ENCODE data around the gene ZC3HAV1.
"Not testable (repeated sequence)": the region's sequence is repeated elsewhere in the genome, so short reads cannot be mapped to it uniquely, and the experiment has no call there.

The ZC3HAV1 gene

GRCh38 chr7:139112741-139113250 is 3.3 kb upstream of the ZC3HAV1 start:
- in situ Hi-C loops (cut with MboI; ENCODE audit: low sequenced_read_pairs) = no loop called here

- in situ Hi-C loops (cut with MboI; ENCODE audit: low sequenced_read_pairs) = no loop called here
Measured at GRCh38 chr7:139112316-139112715, 2.8 kb upstream of the ZC3HAV1 start.

GRCh38 chr7:139111811-139112301 is 2.3 kb upstream of the ZC3HAV1 start:
- in situ Hi-C loops (cut with MboI; ENCODE audit: low sequenced_read_pairs) = no loop called here

- in situ Hi-C loops (cut with MboI; ENCODE audit: low sequenced_read_pairs) = no loop called here
Measured at GRCh38 chr7:139111147-139111546, 1.6 kb upstream of the ZC3HAV1 start.

- in situ Hi-C loops (cut with MboI; ENCODE audit: low sequenced_read_pairs) = no loop called here
Measured at GRCh38 chr7:139109983-139110411, 477 bp upstream of the ZC3HAV1 start.

GRCh38 chr7:139108266-139109187 is 993 bp downstream of the ZC3HAV1 start:
- in situ Hi-C loops (cut with MboI; ENCODE audit: low sequenced_read_pairs) = no loop called here

GRCh38 chr7:139106959-139107358 is 2.6 kb downstream of the ZC3HAV1 start:
- in situ Hi-C loops (cut with MboI; ENCODE audit: low sequenced_read_pairs) = no loop called here

- in situ Hi-C loops (cut with MboI; ENCODE audit: low sequenced_read_pairs) = not testable (repeated sequence)
Measured at GRCh38 chr7:139106227-139106626, 3.3 kb downstream of the ZC3HAV1 start.

GRCh38 chr7:139105484-139105883 is 4.0 kb downstream of the ZC3HAV1 start:
- in situ Hi-C loops (cut with MboI; ENCODE audit: low sequenced_read_pairs) = no loop called here

- in situ Hi-C loops (cut with MboI; ENCODE audit: low sequenced_read_pairs) = no loop called here
Measured at GRCh38 chr7:139104091-139104450, 5.4 kb downstream of the ZC3HAV1 start.

GRCh38 chr7:139103057-139103815 is 6.3 kb downstream of the ZC3HAV1 start:
- in situ Hi-C loops (cut with MboI; ENCODE audit: low sequenced_read_pairs) = no loop called here

GRCh38 chr7:139101637-139102158 is 7.8 kb downstream of the ZC3HAV1 start:
- in situ Hi-C loops (cut with MboI; ENCODE audit: low sequenced_read_pairs) = not testable (repeated sequence)

- in situ Hi-C loops (cut with MboI; ENCODE audit: low sequenced_read_pairs) = no loop called here
Measured at GRCh38 chr7:139099172-139099947, 10.2 kb downstream of the ZC3HAV1 start.

GRCh38 chr7:139095194-139095659 is 14.3 kb downstream of the ZC3HAV1 start:
- in situ Hi-C loops (cut with MboI; ENCODE audit: low sequenced_read_pairs) = no loop called here

- in situ Hi-C loops (cut with MboI; ENCODE audit: low sequenced_read_pairs) = no loop called here
Measured at GRCh38 chr7:139094596-139094995, 14.9 kb downstream of the ZC3HAV1 start.

- in situ Hi-C loops (cut with MboI; ENCODE audit: low sequenced_read_pairs) = no loop called here
Measured at GRCh38 chr7:139094030-139094429, 15.5 kb downstream of the ZC3HAV1 start.

GRCh38 chr7:139093512-139093911 is 16.0 kb downstream of the ZC3HAV1 start:
- in situ Hi-C loops (cut with MboI; ENCODE audit: low sequenced_read_pairs) = not testable (repeated sequence)

GRCh38 chr7:139092090-139092796 is 17.3 kb downstream of the ZC3HAV1 start:
- in situ Hi-C loops (cut with MboI; ENCODE audit: low sequenced_read_pairs) = no loop called here

- in situ Hi-C loops (cut with MboI; ENCODE audit: low sequenced_read_pairs) = no loop called here
Measured at GRCh38 chr7:139091677-139091996, 17.9 kb downstream of the ZC3HAV1 start.

GRCh38 chr7:139089118-139089517 is 20.4 kb downstream of the ZC3HAV1 start:
- in situ Hi-C loops (cut with MboI; ENCODE audit: low sequenced_read_pairs) = no loop called here

Measured in HL-60/S4 treated with phorbol 12-myristate 13-acetate at 8.2 ng/mL for 4 days and 3 days (cell line).